Measurements from ENCODE around the gene SENP1. TPM values are rescaled to one million over a fixed set of nuclear protein-coding genes. Genes with fewer than 3 reads are reported as not detected.

The SENP1 gene
- total RNA-seq, 1 donor from 2014 or later = 48.6 TPM

GRCh38 chr12:48038085-48038484 is 67.8 kb downstream of the SENP1 start:
- intact Hi-C loops (cut with micrococcal nuclease) = no loop called here

GRCh38 chr12:48037267-48037915 is 68.5 kb downstream of the SENP1 start:
- intact Hi-C loops (cut with micrococcal nuclease) = no loop called here

DNA sequence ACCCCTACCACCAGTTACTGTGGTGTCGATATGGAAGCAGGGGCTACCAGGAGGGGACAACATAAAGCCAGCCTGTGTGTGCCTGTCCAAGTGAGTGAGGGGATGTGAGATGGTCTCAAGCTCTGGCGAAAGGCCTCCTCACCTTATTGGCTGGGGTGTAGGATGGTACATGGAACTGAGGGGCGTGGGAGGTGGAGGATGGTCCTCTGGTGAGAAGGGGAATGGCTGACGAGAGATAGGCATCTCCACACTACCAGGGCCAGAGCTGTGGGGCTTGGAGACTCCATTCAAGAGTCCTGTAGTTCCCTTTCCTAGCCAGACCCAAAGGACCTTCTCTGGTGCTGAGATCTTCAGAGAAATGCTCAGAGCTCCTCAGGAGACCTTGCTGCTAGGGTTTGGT is 69.1 kb downstream of the SENP1 start:
- intact Hi-C loops (cut with micrococcal nuclease) = no loop called here

GRCh38 chr12:48034835-48035805 is 70.8 kb downstream of the SENP1 start:
- intact Hi-C loops (cut with micrococcal nuclease) = no loop called here

GRCh38 chr12:48033451-48033850 is 72.4 kb downstream of the SENP1 start:
- intact Hi-C loops (cut with micrococcal nuclease) = no loop called here

DNA sequence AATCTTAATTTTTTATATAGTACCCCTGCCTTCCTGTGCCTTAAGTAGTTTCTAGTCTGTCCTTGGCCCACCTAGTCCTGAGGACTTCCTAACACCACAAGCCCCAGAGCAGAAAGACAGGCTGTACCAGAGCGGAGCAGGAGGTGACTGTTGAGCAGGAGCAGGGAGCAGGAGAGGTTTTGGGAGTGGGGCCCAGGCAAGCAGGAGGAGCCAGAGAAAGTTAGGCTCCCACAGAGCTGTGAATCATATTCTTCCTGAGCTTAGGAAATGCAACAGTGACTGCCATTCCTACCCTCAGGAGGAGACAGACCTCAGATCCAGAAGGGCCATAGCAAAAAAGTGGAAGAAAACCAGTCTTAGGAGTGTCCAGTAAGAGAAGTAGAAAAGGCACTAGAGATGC is 73.3 kb downstream of the SENP1 start:
- intact Hi-C loops (cut with micrococcal nuclease) = no loop called here

DNA sequence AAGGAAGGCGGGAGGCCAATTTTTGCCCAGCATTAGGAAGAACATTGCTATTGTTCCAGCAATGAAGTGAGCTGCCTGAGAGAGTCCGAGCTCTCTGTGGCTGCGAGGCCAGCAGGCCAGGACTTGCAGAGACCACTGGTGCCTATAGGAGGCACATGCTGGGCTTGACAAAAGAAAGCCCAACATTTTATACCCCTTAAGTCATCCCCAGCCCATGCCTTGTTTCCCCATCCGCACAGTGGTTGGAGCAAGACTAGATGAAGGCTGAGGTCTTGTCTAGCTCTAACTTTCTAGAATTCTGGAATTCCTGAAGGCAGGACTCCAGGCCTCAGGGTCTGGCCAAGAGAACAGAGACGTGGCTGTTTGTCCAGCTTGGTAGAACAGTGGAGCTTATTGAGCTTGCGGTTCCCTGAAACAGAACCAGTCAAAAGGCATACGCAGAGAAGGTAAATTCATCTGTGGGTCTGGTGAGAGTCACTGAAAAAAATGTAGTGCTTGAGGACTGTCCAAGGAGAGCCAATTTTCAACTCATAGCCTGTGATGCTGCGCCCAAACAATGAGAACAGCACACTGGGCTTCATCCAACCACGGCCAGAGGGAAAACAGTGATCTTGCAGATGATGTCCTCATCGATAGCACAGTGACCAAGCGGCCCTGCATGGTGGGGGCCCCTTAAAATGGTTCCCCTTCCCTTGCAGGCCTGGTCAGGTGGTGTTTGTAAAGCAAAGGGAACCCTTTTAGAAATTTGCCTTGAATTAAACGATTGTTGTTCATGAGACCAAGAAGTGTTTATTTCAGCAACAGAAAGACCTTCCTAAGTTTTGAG is 74.5 kb downstream of the SENP1 start:
- intact Hi-C loops (cut with micrococcal nuclease) = no loop called here

GRCh38 chr12:48030173-48030650 is 75.7 kb downstream of the SENP1 start:
- intact Hi-C loops (cut with micrococcal nuclease) = no loop called here

DNA sequence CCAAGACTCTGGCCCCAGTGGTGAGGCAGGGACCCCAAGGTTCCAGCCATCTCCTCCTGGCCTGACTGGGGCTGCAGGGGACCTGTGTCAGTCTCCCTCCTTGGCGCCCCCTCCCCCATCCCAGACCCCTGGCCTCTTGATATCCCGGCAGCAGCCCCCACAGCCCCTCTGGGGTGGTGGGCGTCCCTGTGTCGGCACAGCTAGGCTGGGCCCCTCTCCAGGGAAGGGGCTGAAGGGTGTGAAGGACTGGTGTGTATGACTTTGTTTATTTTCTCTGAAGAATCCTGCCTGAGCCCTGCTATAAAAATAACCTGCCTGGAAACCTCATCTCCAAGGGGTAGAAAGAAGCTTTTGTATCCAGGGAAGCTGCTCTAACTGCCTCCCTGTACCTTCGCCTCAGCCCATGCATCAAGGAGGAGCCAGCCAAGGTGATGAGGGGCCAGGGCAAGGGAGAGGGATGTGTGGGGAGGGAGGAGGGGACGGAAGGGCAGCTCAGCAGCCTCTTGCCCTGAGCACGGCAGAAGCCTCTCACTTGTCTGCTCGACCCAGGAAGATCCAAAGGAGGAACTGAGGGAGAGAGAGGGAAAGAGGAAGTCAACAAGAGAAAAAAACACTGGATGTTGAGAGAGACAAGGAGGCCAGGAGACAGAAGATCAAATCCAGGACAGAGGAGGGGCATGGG is 76.2 kb downstream of the SENP1 start:
- intact Hi-C loops (cut with micrococcal nuclease) = no loop called here

- intact Hi-C loops (cut with micrococcal nuclease) = no loop called here
Measured at GRCh38 chr12:48028541-48029431, 77.1 kb downstream of the SENP1 start.

- intact Hi-C loops (cut with micrococcal nuclease) = no loop called here
Measured at GRCh38 chr12:48027183-48028002, 78.5 kb downstream of the SENP1 start.

GRCh38 chr12:48026060-48026827 is 79.6 kb downstream of the SENP1 start:
- intact Hi-C loops (cut with micrococcal nuclease) = no loop called here

- intact Hi-C loops (cut with micrococcal nuclease) = no loop called here
Measured at GRCh38 chr12:48025281-48025680, 80.6 kb downstream of the SENP1 start.

GRCh38 chr12:48024735-48025134 is 81.1 kb downstream of the SENP1 start:
- intact Hi-C loops (cut with micrococcal nuclease) = no loop called here

DNA sequence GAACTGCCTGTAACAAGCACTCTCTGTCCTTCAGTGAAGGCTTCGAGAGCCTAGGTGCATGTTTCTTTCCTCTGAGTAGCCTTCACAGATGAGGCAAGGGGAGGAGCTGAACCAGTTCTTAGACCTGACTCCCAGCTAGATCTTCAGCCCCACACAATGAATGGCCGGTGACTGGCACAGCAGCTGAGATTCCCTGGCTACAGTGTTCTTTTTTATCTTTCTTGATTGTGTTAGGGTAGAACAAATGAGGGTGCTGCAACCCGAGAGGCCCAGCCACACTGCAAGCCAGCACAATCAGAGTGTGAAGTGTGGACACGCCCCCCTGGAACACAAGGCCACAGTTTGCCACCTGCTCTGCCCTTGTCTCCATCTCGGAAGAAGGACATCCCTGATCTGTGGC is 82.5 kb downstream of the SENP1 start:
- intact Hi-C loops (cut with micrococcal nuclease) = no loop called here

DNA sequence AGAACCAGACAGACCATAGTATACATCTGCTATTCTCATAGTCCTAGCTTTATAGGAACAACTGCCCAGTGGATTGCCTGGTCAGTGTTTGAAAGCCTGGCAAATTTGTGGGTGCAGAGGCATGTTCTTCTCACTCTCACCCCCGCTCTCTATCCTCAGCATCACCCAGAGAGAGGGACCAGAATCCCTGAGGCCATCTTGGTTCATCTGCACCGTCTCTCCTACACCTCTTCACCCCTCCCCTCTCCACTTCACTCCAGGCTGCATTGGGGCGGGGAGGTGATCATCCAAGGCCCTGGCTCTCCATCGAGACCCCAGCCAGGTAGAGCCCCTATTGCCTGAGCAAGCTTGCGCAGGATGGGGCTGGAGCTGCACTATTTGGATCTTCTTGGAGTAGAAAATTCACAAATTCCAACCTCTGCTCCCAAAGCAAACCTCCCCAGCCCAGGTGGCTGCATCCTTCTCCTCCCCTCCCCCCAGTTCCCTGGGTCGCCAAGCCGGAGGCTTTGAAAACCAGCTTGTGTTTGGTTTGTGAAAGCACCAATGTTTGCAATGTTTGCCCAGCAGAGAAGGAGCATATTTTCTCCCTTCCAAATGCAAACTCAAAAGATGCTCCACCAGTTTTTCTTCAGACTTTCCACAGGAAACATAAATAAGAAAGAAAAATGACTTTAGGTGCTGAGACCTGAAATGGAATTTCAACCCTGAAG is 83.0 kb downstream of the SENP1 start:
- intact Hi-C loops (cut with micrococcal nuclease) = no loop called here

DNA sequence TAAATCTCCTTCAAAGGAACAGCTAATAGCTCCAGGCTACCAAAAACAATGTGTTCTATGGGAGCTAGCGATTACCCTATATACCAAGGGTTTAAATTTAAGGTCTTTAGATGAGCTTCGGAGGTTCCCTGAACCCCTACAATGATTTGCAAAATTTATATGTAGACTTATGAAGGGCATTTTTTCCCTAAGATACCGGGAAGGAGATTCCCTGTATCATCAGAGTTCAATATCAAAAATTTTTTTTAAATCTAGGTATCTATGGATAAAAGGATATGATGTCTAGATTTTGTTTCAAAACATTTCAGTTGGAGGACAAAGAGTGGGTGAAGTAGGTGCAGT is 83.7 kb downstream of the SENP1 start:
- intact Hi-C loops (cut with micrococcal nuclease) = no loop called here
